Hematopoietic multipotent progenitor cell treated with erythropoietin and hydrocortisone succinate and interleukin-3 and kit ligand, for 17 days (in vitro differentiated cells): ENCODE data around the gene ELL.

Experiments
- DNase-seq: peaks from one replicate; pipeline ENCODE4 v3.0.0-alpha.2; 2015; ENCODE audit warnings: low spot score

Gene ELL

DNA sequence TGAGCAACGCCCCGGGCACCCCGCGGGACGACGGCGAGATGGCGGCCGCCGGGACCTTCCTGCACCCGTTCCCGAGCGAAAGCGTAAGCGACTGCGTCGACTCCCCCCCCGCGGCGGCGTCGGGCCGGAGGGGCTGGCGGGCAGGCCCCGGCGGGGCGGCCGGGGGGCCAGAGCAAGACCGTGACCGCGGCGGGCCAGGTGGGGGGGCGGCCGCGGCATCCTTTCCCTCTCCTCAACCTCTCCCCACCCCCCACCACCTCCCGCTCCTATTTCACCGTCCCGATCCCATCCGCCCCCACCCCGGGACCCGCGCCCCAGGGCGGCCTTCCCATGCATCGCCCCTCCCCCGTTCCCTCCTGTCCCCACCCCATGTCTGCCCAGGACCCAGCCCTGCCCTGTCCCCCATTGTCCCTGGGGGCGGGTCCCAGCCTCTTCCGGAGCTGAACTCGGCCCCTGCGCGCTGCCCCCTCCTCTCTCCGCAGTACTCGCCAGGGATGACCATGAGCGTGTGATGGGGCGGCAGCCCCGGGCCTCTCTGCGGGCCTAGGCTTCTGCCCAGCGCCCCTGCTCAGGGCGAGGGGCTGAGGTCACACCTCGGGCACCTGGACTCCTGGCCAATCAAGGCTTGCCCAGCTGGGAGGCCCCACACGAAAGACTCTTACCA is 88.0 kb downstream of the ELL start:
- no peak for DNase-seq

DNA sequence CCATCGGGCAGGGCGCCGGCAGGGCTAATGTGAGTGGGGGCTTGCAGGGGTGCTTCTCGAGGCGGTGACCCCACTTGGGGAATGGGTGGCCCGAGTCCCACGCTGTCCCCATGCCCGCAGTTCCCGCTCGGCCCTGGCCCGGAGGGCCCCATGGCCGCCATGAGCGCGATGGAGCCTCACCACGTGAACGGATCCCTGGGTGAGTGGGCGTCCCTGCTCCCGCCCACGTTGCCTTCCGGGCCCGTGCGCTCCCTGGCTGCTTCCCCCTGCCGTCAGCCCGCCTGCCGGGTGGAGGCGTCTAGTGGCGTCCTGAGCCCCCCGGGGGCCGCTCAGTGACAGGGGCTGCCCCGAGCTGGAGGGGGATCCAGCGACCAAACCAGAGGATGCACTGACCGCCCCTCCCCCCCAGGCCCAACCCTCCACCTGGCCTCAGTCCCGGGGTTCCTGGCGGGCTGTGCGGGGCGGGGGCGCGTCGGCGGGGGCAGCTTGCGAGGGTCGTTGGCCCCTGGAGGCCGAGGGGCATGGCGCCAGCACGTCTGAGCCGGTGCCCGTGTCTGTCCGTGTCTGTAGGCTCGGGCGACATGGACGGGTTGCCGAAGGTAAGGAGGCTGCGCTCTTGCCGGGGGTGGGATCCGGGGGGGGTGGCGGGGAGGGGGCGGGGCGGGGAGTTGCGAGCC is 88.7 kb downstream of the ELL start:
- DNase-seq, result no peak

DNA sequence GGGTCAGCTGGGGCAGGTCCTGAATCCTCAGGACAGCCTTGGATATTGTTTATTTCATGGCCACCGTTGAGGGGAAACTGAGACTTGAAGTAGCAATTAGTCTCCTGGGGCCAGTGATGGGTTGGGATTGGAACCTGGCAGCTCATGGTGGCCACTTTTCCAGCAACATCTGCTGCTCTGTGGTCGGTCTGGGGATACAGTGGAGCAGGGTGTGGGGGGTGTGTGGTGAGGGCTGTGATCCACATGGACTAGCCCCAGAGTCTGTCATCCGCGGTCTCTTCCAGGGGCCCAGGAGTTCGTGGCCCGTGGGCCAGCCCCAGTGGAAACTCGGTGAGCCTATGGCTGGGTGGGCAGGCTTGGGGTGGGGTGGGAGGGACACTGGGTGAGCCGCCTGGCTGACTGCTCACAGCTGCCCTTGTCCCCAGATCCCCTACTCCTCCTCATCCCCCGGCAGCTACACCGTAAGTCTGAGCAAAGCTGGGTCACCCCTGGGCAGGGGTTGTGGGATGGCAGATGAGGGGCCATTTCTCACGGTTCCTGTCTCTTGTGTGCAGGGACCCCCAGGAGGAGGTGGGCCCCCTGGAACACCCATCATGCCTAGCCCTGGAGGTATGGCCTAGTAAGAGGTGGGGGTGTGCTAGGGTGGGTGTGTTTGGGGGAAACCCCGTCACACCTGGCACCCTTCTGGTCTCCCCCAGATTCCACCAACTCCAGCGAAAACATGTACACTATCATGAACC is 89.4 kb downstream of the ELL start:
- no peak for DNase-seq

DNA sequence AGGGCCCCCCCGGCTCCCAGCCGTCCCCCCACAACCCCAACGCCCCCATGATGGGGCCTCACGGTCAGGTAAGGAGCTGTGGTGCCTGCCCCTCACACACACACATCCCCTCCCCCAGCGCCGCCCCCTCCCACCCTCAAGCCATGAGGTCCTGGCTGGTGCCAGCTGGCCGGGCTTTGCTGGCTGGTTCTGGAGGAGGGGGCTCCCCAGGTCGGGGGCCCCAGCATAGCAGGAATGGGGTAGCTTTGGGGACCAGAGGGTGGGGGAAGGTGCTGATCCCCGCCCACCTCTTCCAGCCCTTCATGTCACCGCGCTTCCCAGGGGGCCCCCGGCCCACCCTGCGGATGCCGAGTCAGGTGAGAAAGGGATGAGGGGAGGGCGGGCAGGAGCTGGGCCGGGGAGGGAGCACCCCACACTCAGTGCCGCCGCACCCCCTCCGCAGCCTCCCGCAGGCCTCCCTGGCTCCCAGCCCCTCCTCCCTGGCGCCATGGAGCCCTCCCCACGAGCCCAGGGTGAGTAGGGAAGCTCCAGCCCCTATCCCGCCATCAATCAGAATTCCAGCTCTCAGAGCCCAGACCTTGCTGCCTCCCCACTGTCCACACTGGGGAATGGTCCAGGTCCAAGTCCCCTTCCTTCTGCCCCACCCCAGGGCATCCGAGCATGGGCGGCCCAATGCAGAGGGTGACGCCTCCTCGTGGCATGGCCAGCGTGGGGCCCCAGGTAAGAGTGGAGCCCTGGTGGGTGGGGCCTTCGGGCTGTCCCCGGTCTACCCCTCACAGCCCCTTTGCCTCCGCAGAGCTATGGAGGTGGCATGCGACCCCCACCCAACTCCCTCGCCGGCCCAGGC is 90.3 kb downstream of the ELL start:
- no peak for DNase-seq

DNA sequence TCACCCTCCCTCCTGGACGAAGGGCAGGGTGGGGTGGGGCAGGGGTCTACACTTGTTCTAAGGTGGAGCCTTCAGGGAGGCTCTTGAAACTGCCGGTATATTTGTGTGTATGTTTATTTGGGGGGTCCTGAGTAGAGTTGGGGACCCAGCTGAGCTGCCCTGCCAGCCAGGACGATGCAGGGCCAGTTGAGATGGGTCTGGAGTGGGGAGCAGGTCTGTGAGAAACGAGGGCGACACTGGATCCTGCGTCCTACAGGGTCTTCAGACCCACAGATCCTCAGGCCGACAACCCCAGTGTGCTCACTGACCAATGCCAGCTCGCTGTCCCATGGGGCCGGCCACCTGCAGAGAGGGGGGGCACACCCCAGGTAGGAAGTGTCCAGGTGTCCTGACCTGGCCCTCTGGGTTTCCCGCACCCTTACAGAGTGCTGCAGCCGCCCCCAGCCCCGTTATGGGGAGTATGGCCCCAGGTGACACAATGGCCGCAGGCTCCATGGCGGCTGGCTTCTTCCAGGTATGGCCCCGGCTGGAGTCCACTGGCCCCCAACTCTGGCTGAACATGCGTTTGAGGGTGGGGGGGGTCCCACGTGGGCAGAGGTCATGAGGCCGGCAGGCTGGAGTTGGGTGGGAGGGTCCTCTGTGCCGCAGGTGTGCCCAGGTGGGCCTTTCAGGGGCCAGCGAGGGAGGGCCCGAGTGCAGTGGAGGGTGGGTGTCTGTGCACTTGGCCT is 91.3 kb downstream of the ELL start:
- DNase-seq, result no peak

DNA sequence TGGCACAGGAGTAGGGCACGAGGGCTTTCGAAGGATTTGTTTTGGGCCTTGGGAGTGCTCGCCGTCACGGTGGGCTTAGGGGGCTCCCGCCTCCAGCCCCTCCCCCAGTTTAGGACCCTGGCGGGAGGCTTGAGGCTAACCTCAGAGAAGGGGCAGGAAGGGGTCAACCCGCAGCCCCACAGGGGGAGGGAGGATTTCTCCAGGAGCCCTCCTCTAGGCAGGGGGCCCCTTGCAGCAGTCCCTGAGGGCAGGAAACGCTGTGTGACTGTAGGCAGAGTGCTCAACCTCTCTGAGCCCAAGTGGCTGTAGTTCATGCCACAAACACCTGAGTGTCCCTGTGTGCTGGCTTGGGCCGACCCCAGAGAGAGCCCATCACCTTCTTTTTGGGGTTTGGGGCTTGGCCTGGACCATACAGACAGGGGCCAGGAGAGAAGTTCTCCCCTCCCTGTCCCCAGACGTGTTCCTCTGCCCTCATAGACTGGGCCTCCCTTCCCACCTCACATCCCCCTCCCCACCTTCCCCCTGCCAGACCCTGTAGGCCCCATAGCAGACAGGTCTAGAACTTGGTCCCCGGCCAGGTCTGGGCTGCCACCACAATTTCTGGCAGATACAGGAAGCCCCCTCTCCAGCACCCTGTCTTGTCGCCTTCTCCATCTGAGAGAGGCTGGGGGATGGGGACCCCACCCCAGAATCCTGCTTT is 92.0 kb downstream of the ELL start:
- DNase-seq, result no peak

DNA sequence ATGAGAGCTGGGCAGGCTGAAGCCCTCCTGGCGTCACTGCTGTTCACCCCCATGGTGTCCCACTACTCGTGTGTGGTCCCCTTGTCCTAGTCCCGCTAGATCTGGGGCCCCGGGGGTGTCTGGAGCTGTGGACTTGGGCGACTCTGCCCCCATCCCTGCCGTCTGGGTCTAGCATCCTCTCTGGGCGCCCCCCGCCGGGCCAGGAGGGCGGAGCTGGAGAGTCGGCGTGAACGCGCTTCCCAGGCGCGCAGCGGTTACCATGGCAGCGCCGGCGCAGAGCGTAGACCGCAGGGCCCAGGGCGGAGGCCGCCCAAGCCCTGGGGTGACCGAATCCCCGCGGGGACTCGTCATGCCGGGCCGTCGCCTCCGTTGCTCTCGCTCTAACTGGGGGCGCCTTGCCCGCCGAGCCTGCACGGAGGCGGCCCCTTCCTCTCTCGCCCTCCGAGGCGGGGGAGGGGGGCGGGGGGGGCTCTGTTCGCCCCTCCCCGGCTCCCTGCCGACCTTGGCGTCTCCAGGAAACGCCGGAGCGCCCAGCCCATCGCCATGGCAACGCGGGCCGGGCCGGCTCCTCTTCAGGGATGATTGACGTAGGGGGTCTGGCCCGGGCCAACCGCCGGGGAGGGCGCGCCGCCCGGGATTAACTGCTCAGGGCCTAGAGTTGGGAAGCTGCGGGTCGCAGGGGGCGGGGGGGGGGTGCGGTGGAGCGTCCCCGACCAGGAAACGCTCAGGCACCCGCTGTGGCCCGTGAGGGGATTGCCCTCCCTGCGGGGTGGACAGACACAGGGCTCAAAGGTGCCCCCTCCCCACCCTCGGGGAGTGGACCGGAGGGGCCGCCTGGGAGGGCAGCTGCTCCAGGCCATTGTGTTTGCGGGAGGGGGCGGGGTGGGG is 92.8 kb downstream of the ELL start:
- peak; percentile 48 for DNase-seq

DNA sequence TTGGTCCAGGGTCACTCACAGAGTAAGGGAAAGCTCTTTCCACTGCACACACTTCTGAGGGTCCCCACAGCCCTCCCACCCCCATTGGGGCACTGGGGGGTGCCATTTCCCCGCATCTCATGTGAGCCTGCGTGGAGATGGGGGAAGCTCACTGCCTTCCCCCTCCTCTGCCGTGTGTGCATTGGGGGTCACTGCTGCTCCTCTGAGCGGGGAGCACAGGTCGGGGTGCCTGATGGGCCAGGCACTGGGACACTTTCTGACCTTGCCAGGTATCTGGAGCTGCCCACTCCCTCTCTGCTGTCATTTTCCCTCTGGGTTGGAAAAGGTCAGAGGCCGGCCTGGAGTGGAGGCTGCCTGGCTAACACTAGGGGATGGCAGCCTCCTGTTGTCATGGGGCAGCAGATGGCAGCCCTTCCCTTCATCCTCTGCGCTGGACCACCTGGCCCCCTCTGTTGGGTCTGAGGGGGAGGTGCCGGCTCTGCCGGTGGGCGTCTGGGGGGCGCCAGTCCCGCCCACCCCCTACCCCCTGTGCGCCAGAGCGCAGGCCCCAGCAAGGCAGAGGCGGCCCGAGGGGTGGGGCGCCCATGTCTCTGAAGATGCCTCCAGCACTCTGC is 93.6 kb downstream of the ELL start:
- DNase-seq, result no peak

DNA sequence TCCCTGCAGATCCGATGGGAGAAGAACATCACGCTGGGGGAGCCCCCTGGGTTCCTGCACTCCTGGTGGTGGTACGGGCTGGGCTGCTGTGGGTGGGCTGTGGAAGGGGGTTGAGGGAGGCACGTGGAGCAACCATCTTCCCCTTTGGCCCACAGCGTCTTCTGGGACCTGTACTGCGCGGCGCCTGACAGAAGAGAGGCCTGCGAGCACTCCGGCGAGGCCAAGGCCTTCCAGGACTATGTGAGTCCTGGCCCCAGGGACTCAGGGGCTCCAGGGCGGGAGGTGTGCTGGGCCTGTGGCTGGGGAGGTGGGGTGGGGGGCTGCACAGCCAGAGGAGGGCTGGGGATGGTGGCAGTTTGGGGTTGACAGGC is 94.1 kb downstream of the ELL start:
- DNase-seq, result no peak

DNA sequence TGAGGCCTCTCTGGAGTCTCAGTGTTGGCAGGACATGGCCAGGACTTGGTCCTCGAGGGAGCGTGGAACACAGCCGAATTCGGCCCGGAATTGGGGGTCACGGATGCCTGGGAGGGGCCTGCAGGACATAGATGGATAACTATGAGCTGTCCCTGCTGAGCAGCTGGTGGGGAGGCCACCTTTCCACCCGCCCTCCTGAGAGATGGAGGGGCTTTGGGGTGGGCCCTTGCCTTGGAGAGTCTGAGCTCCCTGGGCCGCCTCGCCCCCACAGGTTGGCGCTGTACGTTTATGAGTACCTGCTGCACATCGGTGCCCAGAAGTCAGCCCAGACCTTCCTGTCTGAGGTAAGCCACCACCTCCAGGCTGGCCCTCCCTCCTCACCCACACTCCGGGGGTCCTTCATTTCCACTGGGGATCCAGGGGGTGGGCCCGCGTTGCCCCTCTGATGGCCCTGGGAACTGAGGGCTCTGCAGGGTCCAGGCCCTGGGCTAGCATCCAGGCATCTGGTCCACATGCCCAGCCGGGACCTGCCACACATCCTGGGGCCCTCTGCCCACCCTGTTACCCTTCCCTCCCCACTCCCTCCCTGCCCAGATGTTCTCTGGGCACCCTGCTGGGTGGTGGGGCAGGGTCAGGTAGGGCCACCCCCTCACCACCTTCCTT is 94.7 kb downstream of the ELL start:
- no peak for DNase-seq

DNA sequence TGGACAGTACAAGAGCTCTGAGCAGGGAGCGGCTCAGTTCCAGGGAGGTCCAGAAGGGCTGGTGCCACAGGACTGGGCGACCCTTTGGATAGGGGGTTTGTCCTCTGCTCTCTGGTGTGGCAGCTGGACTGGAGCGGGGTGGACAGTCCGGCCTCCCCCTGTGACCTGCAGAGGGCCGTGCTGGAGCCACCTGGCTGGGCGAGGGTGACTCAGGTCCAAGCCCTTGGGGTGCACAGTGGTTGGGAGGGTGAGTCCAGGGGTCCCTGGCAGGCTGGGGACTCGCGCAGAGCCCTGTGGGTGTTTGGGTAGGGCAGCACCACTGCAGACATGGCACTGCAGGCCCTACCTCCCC is 95.5 kb downstream of the ELL start:
- DNase-seq, result no peak

DNA sequence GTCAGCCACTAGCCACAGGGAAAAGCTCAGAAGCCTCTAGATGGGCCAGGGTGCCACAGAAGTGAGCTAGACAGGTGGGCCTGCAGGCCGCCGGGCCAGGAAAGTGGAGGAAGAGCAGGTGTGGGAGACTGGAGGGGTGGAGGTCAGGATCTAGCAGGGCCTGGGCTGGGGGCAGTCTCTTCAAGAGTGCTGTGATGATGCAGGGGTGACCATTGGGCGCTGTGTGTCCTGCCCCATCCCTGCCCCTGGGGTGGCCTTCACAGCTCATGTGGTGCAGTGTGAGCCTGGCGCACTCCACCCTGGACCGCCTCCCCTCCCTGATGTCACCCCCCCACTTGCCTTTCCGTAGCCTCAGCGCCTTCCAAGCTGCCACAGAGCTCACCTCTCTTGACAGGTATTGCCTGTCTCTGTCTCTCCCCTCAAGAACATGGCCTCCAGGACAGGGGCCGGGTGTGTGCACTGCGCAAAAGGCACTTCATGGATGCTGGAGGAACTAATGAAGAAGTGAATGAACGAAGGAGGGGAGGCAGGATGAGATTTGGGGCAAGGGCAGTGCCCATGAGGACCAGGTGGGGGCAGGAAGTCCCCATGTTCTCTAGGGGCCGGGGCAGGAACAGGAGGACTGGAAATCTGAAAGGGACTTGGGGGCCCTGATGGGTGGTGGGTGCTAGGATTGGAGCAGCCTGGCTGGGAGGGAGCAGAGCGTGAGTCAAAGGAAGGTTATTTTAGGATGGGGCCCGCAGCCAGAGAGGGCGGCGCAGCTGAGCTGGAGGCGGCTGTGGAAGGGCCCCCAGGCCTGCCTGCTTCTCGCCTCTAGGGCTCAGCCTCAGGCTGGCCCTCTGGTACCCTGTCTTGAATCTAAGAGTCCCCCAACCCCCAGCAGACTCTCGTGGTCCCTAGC is 96.1 kb downstream of the ELL start:
- DNase-seq, result no peak

DNA sequence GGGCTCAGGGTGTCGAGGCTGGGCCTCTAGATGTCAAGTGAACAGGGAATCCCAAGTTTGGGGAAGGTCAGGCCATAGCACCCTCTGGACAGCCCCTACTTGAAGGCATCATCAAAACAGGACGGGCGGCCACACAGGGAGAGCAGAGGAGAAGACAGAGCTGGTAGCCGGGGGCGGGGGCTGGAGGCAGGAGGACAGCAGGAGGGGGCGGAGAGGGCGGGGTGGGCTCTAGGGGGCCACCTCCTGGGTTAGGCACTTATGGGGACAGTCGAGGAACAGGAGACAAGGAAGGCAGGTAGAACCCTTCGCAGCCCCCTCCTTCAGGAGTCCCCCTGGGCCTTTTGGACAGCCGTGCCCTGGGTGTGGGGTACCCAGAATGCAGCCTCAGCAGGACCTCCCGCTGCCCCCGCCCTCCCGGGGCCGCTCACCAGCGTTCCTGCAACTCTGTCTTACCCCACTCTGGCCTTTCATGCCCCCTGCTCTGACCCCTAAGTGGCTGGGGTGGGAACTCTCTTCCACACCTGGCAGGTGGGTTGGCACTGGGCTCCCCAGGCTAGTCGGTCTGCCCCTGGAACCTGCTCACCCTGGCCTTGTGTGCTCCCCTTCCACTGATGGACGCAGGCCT is 96.9 kb downstream of the ELL start:
- DNase-seq, result no peak

DNA sequence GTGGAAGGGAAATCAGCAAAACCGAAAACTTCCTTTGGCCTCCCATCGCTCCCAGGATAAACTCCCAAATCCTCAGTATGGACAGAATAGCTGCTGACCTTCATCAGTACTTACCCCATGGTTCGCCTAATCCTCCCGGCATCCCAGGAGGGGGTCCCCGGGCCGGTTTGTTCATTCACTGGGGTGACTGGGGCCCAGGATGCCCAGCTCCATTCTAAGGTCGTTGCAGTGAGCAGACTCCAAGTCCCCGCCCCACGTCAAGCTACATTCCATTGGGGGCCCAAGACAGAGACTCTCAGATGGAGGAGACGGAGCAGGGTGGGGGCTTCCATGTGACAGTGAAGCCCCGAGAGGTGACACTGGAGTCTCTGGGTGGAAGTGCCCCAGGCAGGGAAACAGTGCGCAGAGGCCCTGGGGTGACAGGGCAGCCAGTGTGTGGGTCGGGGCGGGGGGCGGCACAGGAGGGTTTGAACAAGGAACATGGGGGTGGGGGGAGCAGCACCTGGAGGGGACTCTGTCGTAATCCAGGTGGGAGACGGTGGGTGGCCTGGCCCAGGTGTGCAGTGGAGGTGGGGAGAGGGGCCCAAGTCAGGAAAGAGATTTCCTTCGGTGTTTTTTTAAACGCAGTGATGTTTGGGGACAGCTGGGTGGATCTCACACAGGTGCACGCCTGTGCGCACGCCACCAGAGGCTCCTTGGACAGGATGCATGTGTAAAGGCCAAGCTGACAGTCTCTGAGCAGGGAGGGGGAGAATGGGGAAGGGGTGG is 97.6 kb downstream of the ELL start:
- DNase-seq, result no peak

DNA sequence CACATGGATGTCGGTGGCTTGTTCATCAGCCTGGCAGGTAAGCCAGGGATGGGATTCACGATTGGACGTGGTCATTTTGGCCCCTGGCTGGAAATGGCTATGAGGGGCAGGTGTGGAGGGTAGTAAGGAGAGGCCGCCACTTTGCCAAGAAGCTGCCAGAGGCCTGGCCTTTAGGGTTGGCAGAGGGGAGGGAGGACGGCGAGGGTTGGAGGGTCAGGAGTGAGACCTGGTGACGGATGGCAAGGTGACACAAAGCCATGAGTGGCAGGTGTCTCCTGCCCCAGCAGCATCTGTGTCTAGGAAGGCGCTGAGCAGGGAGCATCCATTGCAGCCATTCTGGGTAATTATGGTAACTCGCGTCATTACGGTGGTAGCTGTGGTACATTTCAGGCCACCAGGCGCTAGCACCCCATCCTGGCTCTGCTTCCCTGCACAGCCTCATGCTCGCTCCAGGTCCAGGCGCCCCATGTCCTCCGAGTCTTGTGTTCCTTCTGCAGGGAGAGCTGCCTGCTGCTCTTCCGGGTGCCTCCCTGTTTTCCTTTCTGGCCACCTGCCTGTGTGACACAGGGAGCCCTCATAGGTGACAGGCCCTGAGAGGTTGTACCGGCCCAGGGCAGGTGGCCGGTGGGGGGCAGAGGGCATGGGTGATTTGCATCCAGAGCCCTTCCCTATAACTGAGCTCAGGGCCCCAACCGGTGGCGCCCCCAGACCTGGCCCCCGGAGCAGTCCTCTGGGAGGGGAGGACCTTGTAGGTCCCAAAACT is 98.4 kb downstream of the ELL start:
- no peak for DNase-seq

DNA sequence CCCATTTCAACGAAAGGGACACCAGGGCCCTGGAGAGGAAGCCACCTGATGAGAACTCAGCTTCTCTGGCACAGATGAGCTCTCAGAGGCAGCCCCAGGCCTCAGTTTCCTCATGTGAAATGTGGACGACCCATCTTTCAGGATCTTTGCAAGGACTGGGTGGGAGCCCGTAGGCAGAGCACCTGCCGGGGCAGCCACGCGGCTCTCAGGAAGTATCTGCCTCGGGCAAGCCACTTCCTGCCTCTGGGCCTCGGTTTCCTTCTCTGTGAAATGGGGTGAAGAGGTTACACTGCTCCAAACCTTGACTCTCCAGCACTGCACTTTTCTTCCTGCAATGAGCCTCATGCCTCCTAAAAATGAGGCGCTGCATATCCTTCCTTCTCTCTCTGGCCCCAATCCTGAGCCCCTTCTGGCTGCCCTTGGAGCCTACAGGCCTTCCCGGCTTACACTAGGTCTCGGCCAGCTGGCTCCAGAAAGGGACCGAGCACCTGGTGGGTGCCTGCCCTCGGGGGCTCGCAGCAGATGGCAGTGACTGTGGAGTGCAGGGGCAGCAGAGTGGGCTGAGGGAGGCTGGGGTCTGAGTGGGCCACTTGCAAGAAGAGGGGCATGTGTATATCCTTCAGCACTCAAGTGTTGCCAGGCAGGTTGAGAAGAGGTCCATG is 99.2 kb downstream of the ELL start:
- no peak for DNase-seq
